Myocyte (in vitro differentiated cells): ENCODE data around the gene SLFN5. TPM values are rescaled to one million over a fixed set of nuclear protein-coding genes. Genes with fewer than 3 reads are reported as not detected.
A peak's percentile ranks its signal among the peaks of the same experiment; 100 is the strongest.
"Not testable (repeated sequence)": the region's sequence is repeated elsewhere in the genome, so short reads cannot be mapped to it uniquely, and the experiment has no call there.

Source experiments
- DNase-seq: peaks from one replicate; pipeline ENCODE4 v3.0.0-alpha.2; 2012; ENCODE audit warnings: low read depth
- total RNA-seq: library from RNA; depleted of rRNA; stranded (reverse); fragments of >200 nt; gene quantifications from 2 replicates; pipeline ENCODE4 v1.2.3, GENCODE V29; 2014

SLFN5 gene
- total RNA-seq, 1 donor from 2014 or later = 36.0 TPM

DNA sequence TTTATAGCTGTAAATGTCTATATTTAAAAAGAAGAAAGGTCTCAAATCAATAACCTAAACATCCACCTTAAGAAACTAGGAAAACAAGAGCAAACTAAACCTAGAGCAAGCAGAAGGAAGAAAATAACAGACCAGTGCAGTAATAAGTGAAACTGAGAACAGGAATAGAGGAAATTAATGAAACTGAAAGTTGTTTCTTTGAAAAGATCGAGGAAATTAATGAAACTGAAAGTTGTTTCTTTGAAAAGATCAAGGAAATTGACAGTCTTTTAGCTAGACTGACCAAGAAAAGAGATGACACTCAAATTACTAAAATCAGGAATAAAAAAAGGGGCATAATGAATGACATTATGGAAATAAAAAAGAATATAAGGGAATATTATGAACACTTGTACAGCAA is 46.4 kb downstream of the SLFN5 start:
- no peak for DNase-seq

DNA sequence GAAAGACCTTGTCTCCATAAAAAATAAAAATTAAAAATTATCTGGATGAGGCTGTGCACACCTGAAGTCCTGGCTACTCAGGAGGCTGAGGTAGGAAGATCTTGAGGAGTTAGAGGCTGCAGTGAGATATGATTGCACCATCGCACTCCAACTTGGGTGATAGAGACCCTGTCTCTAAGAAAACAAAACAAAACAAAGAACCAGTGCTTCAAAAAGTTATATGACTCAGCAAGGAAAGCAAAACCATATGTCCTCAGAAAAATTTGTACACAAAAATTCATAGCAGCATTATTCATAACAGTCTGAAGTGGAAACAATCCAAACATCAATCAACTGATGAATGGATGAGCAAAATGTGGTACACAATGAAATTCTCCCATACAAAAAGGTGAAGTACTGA is 48.9 kb downstream of the SLFN5 start:
- peak; percentile 29 for DNase-seq

DNA sequence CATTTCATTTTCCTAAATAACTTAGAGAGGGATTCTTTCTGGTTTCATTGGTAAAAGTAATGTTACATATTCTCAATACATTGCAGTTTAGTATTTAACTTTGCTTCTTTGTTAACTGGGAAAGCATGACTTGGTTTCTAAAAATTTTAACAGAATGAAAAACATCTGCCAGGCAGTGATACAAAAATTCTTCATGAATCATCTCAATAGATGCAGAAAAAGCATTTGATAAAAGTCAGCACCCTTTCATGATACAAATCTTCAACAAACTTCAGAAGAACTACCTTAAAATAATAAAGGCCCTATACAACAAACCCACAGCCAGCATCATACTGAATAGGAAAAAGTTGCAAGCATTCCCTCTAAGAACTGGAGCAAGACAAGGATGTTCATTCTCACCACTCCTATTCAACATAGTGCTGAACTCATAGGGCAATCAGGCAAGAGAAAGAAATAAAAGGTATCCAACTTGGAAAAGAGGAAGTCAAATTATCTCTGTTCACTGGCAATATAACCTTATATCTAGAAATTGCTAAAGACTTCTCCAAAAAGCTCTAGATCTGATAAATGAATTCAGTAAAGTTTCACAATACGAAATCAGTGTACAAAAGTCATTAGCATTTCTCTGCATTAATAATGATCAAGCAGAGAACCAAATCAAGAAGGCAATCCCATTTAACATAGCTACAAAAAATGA is 50.4 kb downstream of the SLFN5 start:
- no peak for DNase-seq

DNA sequence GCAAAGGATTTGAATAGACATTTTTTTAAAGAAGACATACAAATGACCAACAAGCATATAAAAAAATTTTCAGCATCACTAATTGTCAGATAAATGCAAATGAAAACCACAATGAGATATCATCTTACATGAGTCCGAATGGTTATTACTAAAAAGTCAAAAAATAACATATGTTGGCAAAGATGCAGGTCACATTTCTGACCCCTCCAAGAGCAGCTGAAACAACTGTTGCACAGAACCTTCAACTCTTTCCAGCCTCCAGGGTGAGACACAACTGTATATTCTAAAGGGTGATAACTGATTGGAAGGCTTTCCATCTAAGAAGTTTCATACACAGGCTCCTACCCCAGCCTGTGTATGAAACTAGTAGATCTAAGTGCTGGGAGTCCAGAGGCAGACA is 51.9 kb downstream of the SLFN5 start:
- peak; percentile 38 for DNase-seq

DNA sequence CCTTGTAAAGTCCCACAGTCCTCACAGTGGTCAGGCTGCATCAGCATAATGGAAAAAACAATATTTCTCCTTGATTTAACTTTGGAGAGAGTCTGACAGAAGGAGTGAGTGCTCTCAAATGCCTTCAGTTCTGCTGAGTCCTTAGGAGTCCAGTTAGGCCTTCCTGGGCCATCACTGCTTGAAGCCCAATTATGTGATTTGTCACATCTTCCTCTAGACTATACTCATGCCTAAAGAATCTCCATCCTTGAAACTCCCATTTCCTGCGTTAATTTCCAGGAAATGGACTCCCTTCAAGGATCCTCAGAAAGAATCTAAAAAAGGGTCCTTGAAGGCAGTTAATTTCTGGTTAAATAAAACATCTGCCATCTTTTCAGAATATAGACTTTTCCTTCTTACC is 52.8 kb downstream of the SLFN5 start:
- no peak for DNase-seq

DNA sequence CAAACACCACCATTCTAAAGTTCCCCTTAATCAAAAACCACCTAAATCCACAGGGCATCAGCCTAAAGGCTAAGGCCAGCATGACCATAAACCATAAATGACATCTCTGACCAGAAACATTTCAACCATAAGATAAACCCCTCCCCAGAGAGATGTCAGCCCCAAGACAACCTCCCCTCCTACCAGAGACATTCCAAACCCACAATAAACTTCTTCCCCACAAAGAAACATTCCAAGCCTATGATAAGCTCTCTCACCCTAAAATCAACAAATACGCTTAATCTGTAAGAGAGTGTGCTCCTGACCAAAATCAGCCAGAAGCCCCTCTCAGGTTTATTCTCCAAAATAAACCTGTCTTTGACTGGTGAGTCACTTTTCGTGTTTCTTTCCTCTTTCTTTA is 54.8 kb downstream of the SLFN5 start:
- no peak for DNase-seq

DNA sequence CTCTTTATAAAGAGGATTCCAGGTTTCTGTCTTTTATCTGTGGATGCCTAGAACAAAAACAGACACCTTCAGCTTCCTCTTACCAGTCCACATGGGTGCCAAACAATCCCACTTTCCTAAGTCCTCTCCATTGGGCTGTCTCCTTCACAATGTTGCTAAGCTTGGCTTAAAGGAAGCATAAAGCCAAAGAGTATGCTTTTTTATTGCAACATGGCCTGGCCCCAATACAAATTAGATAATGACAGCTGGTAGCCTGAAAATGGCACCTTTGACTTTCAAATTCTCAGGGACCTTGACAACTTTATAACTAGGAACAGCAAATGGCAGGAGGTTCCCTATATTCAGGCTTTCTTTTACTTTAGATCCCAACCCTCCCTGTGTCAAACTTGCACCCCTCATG is 55.8 kb downstream of the SLFN5 start:
- DNase-seq = no peak

DNA sequence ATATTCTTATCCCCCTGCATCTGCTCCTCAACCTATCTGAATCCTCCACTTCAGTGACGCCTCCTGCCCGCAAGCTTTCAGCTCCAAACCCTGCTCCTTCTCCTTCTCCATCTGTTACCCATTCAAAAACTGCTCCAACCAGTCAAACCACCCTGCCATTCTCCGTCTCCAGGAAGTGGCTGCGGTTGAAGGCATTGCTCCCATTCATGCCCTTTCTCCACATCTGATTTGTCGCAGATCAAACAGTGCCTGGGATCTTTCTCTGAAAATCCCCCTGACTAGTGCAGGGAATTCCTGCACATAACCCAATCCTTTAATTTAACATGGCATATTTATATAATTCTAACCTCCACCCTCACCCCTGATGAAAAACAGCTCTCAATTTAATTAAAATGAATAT is 56.3 kb downstream of the SLFN5 start:
- no peak for DNase-seq

DNA sequence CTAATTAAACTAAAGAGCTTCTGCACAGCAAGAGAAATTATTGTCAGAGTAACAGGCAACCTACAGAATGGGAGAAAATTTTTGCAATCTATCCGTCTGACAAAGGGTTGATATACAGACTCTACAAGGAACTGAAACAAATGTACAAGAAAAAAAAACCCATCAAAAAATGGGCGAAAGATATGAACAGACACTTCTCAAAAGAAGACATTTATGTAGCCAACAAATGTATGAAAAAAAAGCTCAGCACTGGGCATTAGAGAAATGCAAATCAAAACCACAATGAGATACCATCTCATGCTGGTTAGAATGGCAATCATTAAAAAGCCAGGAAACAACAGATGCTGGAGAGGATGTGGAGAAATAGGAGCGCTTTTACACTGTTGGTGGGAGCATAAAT is 66.5 kb downstream of the SLFN5 start:
- not testable (repeated sequence) for DNase-seq

DNA sequence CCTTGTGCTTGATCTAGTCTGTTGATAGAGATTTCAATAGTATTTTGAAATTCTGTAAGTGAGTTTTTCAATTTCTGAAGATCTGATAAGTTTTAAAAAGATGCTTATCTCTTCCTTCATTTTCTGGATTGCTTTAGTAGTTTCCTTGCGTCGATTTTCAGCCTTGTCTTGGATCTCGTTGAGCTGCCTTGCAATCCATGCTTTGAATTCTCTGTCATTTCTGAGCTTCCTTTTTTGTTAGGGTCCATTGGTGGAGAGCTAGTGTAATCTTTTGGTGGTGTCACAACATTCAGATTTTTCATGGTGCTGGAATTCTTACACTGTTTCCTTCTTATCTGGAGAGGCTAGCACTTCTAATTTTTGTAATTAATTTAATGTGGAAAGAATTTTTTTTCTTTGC is 69.5 kb downstream of the SLFN5 start:
- no peak for DNase-seq

DNA sequence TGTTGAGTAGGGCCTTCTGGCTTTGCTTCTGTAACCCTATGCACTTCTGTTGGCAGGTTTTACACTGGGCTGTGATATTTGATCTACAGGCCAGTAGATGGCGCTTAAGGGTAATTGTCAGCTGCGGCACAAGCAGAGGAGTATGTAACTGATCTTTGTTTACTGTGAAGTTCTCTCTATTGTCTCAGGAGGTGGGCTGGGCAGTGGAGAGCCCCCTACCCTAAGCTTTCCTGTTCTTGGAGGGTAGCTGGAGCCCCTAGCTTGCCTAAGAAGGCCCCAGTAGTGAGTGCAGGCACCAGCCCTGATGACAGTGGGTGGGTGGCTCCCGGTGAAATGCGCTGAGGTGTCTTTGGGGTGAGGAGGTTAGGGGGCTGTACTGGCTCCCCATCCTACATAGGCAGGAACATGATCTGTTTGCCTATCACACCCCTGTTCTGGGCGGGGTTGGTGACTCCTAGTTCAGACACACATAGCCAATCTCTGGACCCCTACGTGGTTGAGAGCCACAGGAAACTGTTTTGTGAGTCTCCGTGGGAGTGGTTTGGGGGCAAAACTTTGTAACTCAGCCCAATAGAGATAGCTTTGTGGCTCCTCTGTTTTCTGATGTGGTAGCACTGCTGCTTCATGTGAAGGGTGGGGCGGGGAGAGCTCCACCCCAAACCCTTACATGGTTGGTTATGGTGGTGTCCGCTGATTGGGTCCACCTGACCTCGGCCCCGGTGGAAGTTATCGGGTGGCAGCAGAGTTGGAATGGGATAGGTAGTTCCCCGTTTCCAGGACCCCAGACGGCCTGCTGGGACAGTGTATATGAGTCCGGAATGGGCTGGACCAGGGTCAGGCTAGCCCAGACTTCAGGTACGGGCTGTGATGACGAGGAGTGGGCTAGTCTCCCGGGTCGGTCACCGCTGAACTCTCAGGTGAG is 70.2 kb downstream of the SLFN5 start:
- peak; percentile 73 for DNase-seq

DNA sequence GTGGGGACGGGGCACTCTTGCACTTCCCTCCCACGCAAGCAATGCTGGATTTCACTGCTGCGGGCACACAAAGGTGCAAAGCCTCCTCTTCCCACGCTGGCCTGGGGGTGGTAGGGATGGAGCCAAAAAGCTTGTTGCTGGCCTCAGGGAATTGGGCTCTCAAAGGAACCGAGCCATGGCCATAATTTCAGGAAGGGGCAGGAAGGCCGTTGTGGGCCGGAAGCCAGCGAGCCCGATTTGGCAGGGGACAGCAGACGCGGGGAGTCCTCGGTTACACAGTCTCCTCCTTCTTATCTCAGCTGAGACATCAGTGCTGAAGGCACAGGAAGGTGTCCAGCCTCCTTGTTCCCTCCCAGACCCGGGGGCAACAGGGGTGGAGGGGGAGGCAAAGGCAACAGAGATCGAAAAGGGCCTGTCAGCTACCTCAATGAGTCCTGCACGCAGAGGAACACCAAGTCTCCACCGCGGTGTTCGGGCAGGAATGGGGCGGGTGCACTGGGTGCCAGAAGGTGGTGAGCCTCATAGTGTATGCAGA is 71.1 kb downstream of the SLFN5 start:
- no peak for DNase-seq

DNA sequence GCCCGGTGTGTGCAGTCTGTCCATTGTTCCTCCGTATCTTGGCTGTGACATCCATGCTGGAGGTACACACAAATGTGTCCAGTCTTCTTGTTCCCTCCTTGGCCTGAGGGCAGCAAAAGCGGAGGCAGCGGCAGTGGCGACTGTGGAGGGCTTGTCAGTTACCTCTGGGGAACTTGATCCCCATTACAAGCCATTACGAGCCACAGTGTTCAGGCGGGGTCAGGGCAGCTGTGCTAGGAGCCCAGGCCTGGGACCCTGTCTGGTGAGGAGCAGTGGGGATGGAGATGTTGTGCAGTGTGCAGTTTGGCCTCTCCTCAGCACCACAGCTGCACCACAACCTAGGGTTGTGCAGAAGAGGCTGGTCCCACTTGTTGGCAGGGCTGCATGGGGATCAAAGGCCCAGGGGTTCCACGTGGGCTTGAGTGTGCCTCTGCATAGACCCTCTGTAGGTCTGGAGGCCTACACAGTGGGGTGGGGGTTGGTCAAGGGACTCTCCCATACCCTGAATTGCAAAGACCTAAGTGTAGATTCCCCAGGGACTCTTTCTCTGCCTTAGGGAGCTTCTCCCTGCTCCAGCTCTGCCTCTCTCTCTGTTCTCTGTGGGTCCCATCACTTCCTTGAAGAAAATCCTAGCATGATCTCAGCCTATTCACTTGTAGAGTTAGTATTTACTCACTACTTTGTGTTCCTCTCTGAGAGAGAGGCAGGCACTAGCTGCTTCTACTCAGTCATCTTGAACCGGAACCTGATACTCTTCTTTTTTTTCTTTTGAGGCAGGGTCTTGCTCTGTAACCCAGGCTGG is 71.7 kb downstream of the SLFN5 start:
- DNase-seq = no peak

DNA sequence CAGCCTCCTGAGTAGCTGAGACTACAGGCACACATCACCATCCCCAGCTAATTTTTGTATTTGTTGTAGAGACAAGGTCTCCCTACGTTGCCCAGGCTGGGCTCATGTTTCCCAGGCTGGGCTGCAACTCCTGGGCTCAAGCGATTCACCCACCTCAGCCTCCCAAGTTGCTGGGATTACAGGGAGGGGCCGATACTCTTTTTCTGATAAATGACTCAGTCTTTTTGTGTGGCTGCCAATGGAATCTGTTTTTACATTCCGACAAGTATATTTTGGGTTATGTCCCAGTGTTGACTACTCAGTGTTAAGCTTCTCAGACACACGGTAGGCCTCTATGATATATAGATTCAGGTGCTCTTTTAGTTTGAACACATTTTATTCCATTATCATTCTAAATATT is 72.4 kb downstream of the SLFN5 start:
- peak; percentile 91 for DNase-seq

DNA sequence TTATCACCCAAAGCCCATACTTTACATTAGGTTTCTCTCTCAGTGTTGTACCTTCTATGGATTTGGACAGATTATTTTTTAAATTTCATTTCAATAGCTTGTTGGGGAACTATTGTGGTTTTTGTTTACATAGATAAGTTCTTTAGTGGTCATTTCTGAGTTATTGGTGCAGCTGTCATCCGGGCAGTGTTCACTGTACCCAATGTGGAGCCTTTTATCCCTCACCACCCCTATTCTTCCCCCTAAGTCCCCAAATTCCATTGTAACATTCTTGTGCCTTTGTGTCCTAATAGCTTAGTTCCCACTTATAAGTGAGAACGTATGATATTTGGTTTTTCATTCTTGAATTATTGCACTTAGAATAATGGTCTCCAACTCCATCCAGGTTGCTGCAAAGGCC is 73.1 kb downstream of the SLFN5 start:
- DNase-seq = peak; percentile 54

DNA sequence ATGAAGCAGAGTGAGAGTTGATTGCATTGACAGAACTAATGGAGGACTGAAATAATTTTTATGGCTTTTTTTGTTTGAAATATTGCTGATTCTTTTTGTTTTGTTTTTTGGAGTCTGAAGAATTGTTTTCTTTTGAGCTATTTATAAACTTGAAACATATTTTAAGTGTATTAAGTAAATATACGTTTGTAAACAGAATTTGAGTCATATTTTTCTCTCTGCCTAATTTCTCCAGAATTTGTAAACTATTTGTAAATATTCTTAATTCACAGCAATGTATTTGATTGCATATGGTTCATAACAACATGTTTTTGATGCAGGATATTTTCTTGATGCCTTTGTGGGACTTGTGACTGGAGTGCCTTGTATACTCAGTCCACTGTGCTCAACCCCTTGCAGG is 79.9 kb downstream of the SLFN5 start:
- DNase-seq = no peak

Other genes starting within 250 kb of the SLFN5 start
- gene RFFL, start 179.4 kb upstream of the SLFN5 start, total RNA-seq = 9.9 and 12.9 TPM in 2 replicates
- gene RAD51D, start 123.2 kb upstream of the SLFN5 start, total RNA-seq = 4.6 and 6.6 TPM in 2 replicates
- not detected in 2 replicates for gene FNDC8, start 121.5 kb upstream of the SLFN5 start, total RNA-seq
- gene NLE1, start 100.8 kb upstream of the SLFN5 start, total RNA-seq = 15.0 and 15.7 TPM in 2 replicates
- 266 and 287 TPM in 2 replicates for gene UNC45B, start 95.3 kb upstream of the SLFN5 start, total RNA-seq
- not detected in 2 replicates for gene SLC35G3, start 48.7 kb upstream of the SLFN5 start, total RNA-seq
- gene SLFN11, start 130.5 kb downstream of the SLFN5 start, total RNA-seq = 6.5 and 15.1 TPM in 2 replicates
- gene SLFN12, start 189.4 kb downstream of the SLFN5 start, total RNA-seq = 21.3 and 23.1 TPM in 2 replicates
- gene SLFN13, start 205.7 kb downstream of the SLFN5 start, total RNA-seq = 0.37 and 1.1 TPM in 2 replicates